Esophagus squamous epithelium (tissue), 5 donors: Measurements from ENCODE around the gene RNF212. TPM values are rescaled to one million over a fixed set of nuclear protein-coding genes. Genes with fewer than 3 reads are reported as not detected.
A peak's percentile ranks its signal among the peaks of the same experiment; 100 is the strongest.

ENCODE experiments used
- DNase-seq: peaks from one replicate; lab custom pipeline; 2025; lab: John Stamatoyannopoulos, UW
- H3K27ac ChIP-seq, 4 donors: fragments of 200-600 bp; sonication (generic); one replicate each; pipeline ENCODE4 v1.5.1; 2016 to 2019; ENCODE audit warnings: mild to moderate bottlenecking in 1 of 4
- H3K27me3 ChIP-seq, 4 donors: fragments of 200-600 bp; sonication (generic); 1 replicate in 3 of 4; 2 replicates in 1 of 4; pipeline versions ENCODE4 v1.5.1 to v1.6.0; 2017 to 2021; ENCODE audit warnings: antibody characterized with exemption in 1 of 4
- H3K36me3 ChIP-seq, 3 donors: fragments of 200-600 bp; sonication (generic); one replicate each; pipeline ENCODE4 v1.5.1; 2016 to 2019
- H3K4me1 ChIP-seq, 3 donors: fragments of 200-600 bp; sonication (generic); one replicate each; pipeline ENCODE4 v1.5.1; 2017 to 2019
- H3K4me3 ChIP-seq, 4 donors: fragments of 200-600 bp; sonication (generic); 1 replicate in 3 of 4; 2 replicates in 1 of 4; pipeline ENCODE4 v1.5.1; 2016 to 2019; ENCODE audit warnings: mild to moderate bottlenecking in 2 of 4, moderate library complexity in 1 of 4
- H3K9me3 ChIP-seq, 3 donors: fragments of 200-600 bp; sonication (generic); one replicate each; pipeline ENCODE4 v1.5.1; 2016 to 2019
- POLR2A ChIP-seq, 4 donors: fragments of 450-650 bp; IDR thresholded peaks; one replicate each; pipeline ENCODE4 v1.6.1; 2017; ENCODE audit warnings: antibody characterized with exemption in 4 of 4, mild to moderate bottlenecking in 4 of 4, moderate library complexity in 3 of 4
- WGBS, 2 donors: methylation state at CpG; one replicate each; pipeline ENCODE4 v1.1.5; 2018; 5-methylcytosine and 5-hydroxymethylcytosine counted together
- intact Hi-C: fragments of 100-400 bp; cut with DNase I; formaldehyde crosslinking; loops from one replicate; pipeline ENCODE4 v1.15.0; 2022
- total RNA-seq, 4 donors: library from RNA; depleted of rRNA; stranded (reverse); fragments of >200 nt; gene quantifications; one replicate each; pipeline ENCODE4 v1.1.0, GENCODE V29; 2016
- TF ChIP-seq, protein P1 (sequence below), 6 experiments: fragments of 450-650 bp in 4 of 6; fragments of 200-600 bp in 2 of 6; sonication (generic) in 2 of 6; IDR thresholded peaks; one replicate each; pipeline ENCODE4 v1.5.1; 2016 to 2019; ENCODE audit warnings: antibody characterized with exemption in 6 of 6, mild to moderate bottlenecking in 4 of 6, moderate library complexity in 4 of 6
- donor health status: DM: yes; HTN: yes; CAD: no.

Gene RNF212
- total RNA-seq, 4 donors from 2014 or later = 0.53 to 6.3 (median 1.9) TPM

DNA sequence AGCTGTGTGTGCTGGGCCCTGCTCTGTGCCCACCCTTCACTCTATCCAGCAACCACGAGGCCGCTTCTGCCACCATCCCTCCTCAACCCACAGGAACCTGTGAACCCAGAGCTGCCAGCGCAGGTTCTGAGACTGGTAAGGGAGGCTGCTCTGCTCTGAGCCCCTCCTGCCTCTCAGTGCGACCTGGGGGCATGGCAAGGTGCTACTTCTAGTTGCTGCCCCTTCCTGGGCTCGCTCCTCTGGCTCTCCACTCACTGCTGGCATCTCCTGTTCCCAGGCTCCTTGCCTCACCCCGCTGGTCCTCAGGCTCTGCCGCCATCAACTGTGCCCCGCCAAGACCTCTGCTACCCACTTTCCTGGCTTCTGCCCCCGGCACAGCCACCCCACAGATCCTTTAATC lies 39.3 kb downstream of the RNF212 start:
- TF ChIP-seq, protein P1, sequence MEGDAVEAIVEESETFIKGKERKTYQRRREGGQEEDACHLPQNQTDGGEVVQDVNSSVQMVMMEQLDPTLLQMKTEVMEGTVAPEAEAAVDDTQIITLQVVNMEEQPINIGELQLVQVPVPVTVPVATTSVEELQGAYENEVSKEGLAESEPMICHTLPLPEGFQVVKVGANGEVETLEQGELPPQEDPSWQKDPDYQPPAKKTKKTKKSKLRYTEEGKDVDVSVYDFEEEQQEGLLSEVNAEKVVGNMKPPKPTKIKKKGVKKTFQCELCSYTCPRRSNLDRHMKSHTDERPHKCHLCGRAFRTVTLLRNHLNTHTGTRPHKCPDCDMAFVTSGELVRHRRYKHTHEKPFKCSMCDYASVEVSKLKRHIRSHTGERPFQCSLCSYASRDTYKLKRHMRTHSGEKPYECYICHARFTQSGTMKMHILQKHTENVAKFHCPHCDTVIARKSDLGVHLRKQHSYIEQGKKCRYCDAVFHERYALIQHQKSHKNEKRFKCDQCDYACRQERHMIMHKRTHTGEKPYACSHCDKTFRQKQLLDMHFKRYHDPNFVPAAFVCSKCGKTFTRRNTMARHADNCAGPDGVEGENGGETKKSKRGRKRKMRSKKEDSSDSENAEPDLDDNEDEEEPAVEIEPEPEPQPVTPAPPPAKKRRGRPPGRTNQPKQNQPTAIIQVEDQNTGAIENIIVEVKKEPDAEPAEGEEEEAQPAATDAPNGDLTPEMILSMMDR (IDR thresholded peaks at IDR 0.05) = no peak
- no peak for TF ChIP-seq POLR2A (IDR thresholded peaks at IDR 0.05)
- Histone ChIP-seq H3K4me1 (peaks cover 0 to 30% (median 0%) of the 10 kb centered on the region in 3 donors), H3K4me3 (no peak overlapping the region), H3K27ac (no peak overlapping the region), H3K36me3 (no peaks in the 10 kb centered on the region), H3K9me3 (no peaks in the 10 kb centered on the region), H3K27me3 (peaks cover 0 to 39% (median 0%) of the 10 kb centered on the region in 4 donors)
- intact Hi-C loops = no loop called here
- no peak for DNase-seq
- WGBS, 2 donors = 67 to 74% methylated on average over 8 to 9 of the region's 9 CpGs

DNA sequence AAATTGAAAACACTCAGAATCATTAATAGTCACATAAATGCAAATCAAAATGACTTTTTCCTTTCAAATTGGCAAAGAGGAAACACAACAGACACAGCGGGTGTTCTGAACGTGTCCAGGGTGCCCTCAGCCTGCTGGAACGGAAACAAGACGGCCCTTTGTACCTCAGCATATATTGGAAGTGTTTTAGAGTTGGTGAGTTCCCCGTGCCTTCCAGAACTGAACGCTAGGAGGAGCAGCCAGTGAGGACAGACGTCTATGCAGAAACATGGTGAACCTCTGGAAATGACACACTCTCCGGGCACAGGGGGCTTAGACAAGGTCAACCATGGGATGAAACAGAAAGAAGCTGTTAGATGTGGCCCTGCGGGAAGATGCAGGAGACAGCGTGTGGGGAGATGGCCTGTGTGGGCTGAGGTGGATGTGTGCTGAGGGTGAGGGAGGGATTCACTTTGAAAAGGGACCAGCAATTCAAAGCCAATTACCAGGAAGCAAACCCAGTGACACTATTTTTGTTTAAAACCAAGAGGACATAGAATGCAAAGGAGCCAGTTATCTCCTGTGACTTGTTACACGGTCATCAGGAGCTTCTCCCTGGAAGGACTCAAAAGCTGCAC lies 40.4 kb downstream of the RNF212 start:
- no peak for TF ChIP-seq POLR2A (IDR thresholded peaks at IDR 0.05)
- TF ChIP-seq, protein P1 (IDR thresholded peaks at IDR 0.05) = peak; percentile 36 to 66 (median 55)
- intact Hi-C loops = no loop called here
- Histone ChIP-seq H3K4me1 (peaks cover 0 to 30% (median 0%) of the 10 kb centered on the region in 3 donors), H3K4me3 (no peak overlapping the region), H3K36me3 (no peaks in the 10 kb centered on the region), H3K27ac (no peak overlapping the region), H3K9me3 (no peaks in the 10 kb centered on the region), H3K27me3 (peaks cover 0 to 36% (median 0%) of the 10 kb centered on the region in 4 donors)
- no peak for DNase-seq
- 26 to 27% methylated on average over 9 to 11 of the region's 11 CpGs for WGBS, 2 donors

DNA sequence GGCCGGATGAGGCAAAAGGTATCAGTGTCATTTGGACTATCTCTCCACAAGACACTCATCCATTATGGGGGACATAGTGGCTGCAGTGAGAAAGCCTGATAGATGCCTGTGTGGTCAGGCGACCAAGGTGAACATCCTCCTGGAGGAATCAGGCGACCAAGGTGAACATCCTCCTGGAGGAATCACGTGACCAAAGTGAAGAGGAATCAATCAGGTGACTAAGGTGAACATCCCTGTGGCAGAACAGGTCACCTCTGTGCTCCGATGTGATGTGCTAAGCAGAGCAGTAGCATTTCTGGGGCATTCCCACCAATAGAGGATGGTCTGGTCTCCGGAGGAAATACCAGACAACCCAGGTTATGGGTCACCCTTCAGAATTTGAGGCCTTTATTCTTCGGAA lies 44.0 kb downstream of the RNF212 start:
- no peaks in the 10 kb centered on the region for H3K9me3 ChIP-seq
- 77 to 88% methylated on average over 7 of the region's 7 CpGs for WGBS, 2 donors

DNA sequence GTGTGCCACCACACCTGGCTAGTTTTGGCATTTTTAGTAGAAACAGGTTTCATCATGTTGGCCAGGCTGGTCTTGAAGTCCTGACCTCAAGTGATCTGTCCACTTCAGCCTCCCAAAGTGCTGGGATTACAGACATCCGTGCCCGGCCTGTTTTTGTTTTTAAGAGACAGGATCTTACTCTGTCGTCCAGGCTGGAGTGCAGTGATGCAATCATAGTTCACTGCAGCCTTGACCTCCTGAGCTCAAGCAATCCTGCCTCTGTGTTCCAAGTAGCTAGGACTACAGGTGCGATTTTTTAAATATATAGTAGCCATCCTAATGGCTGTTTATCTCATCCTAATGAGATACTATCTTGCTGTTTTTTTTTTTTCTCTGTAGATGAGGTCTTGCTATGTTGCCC lies 47.6 kb downstream of the RNF212 start:
- H3K27ac ChIP-seq = no peak overlapping the region
- no peak overlapping the region for H3K4me3 ChIP-seq
- H3K4me1 ChIP-seq = no peaks in the 10 kb centered on the region
- no peaks in the 10 kb centered on the region for H3K36me3 ChIP-seq
- WGBS, 2 donors = 51 to 77% methylated on average over 4 of the region's 4 CpGs
- intact Hi-C loops = no loop called here
- no peak for DNase-seq
- TF ChIP-seq, protein P1 (IDR thresholded peaks at IDR 0.05) = no peak
- no peak for TF ChIP-seq POLR2A (IDR thresholded peaks at IDR 0.05)
- no peaks in the 10 kb centered on the region for H3K9me3 ChIP-seq
- peaks cover 0 to 59% (median 1%) of the 10 kb centered on the region in 4 donors for H3K27me3 ChIP-seq

More for the DNA sequence above, 44.0 kb downstream of the RNF212 start:
- TF ChIP-seq, protein P1 (IDR thresholded peaks at IDR 0.05) = no peak
- no peak for TF ChIP-seq POLR2A (IDR thresholded peaks at IDR 0.05)
- Histone ChIP-seq H3K4me1 (peaks cover 0 to 9% (median 0%) of the 10 kb centered on the region in 3 donors), H3K36me3 (no peaks in the 10 kb centered on the region), H3K27ac (no peak overlapping the region), H3K27me3 (peaks cover 0 to 49% (median 0%) of the 10 kb centered on the region in 4 donors), H3K4me3 (no peak overlapping the region)
- intact Hi-C loops = no loop called here
- no peak for DNase-seq

GRCh38 chr4:1062419-1062818 lies 50.9 kb downstream of the RNF212 start:
- peaks cover 0 to 13% (median 0%) of the 10 kb centered on the region in 3 donors for H3K4me1 ChIP-seq
- no peak overlapping the region for H3K4me3 ChIP-seq
- no peak for TF ChIP-seq POLR2A (IDR thresholded peaks at IDR 0.05)
- TF ChIP-seq, protein P1 (IDR thresholded peaks at IDR 0.05) = no peak
- intact Hi-C loops = no loop called here
- 40 to 47% methylated on average over 7 of the region's 7 CpGs for WGBS, 2 donors
- H3K9me3 ChIP-seq = no peaks in the 10 kb centered on the region
- DNase-seq = no peak
- H3K36me3 ChIP-seq = no peaks in the 10 kb centered on the region
- peaks cover 0 to 77% (median 1%) of the 10 kb centered on the region in 4 donors for H3K27me3 ChIP-seq
- no peak overlapping the region for H3K27ac ChIP-seq
